Hepatic stellate cell (primary cell): ENCODE results near the gene CDK5RAP2.

ENCODE experiments used
- DNase-seq: peaks from one replicate; pipeline ENCODE4 v3.0.0; 2011; ENCODE audit warnings: low spot score

CDK5RAP2 gene

GRCh38 chr9:120399940-120400339 lies 180.0 kb downstream of the CDK5RAP2 start:
- DNase-seq, result no peak

- DNase-seq, result no peak
Measured at GRCh38 chr9:120398286-120398685, 181.7 kb downstream of the CDK5RAP2 start.

- DNase-seq, result no peak
Measured at GRCh38 chr9:120397453-120397852, 182.5 kb downstream of the CDK5RAP2 start.

- DNase-seq, result no peak
Measured at GRCh38 chr9:120396931-120397330, 183.0 kb downstream of the CDK5RAP2 start.

- no peak for DNase-seq
Measured at GRCh38 chr9:120396418-120396817, 183.5 kb downstream of the CDK5RAP2 start.

- DNase-seq, result no peak
Measured at GRCh38 chr9:120395376-120395775, 184.6 kb downstream of the CDK5RAP2 start.

- peak; percentile 88 for DNase-seq
Measured at GRCh38 chr9:120394058-120394669, 185.8 kb downstream of the CDK5RAP2 start.

- peak; percentile 78 for DNase-seq
Measured at GRCh38 chr9:120393386-120394057, 186.4 kb downstream of the CDK5RAP2 start.

- DNase-seq, result no peak
Measured at GRCh38 chr9:120392711-120393110, 187.3 kb downstream of the CDK5RAP2 start.

- no peak for DNase-seq
Measured at GRCh38 chr9:120392245-120392644, 187.7 kb downstream of the CDK5RAP2 start.

GRCh38 chr9:120391691-120392090 lies 188.3 kb downstream of the CDK5RAP2 start:
- no peak for DNase-seq

- no peak for DNase-seq
Measured at GRCh38 chr9:120390637-120391190, 189.3 kb downstream of the CDK5RAP2 start.

GRCh38 chr9:120389867-120390266 lies 190.1 kb downstream of the CDK5RAP2 start:
- no peak for DNase-seq

GRCh38 chr9:120389300-120389699 lies 190.7 kb downstream of the CDK5RAP2 start:
- DNase-seq, result no peak

- no peak for DNase-seq
Measured at GRCh38 chr9:120388003-120388855, 191.7 kb downstream of the CDK5RAP2 start.

GRCh38 chr9:120387257-120388002 lies 192.5 kb downstream of the CDK5RAP2 start:
- no peak for DNase-seq

GRCh38 chr9:120386390-120387131 lies 193.4 kb downstream of the CDK5RAP2 start:
- DNase-seq, result no peak

- DNase-seq, result no peak
Measured at GRCh38 chr9:120385606-120386389, 194.2 kb downstream of the CDK5RAP2 start.

GRCh38 chr9:120384925-120385272 lies 195.1 kb downstream of the CDK5RAP2 start:
- no peak for DNase-seq
